ENCODE results near the gene HNRNPL. TPM values are rescaled to one million over a fixed set of nuclear protein-coding genes. Genes with fewer than 3 reads are reported as not detected.

HNRNPL gene
- total and polyA plus RNA-seq, 10 of the 15 experiments (the other 5 are each of a cell fraction or from before 2014, with no cell fraction given) = 32.5 to 512 (median 306) TPM

- H3K9ac ChIP-seq (ENCODE audit: control insufficient read depth, insufficient read depth, low read length) = no peak overlapping the region
- 91% methylated on average over 11 of the region's 11 CpGs for WGBS (ENCODE audit: insufficient coverage, insufficient replicate concordance, low lambda C conversion rate, missing lambda C conversion rate)
Measured at GRCh38 chr19:38879400-38879751, 29.6 kb upstream of the HNRNPL start.

More at GRCh38 chr19:38879400-38879751, 29.6 kb upstream of the HNRNPL start:
- FAIRE-seq (no peak), ATAC-seq (no peak), DNase-seq (ENCODE audit: low read depth, low spot score) (no peak)
- Histone ChIP-seq H3K79me2 (ENCODE audit: control insufficient read depth, insufficient read depth, low read length) (no peaks in the 10 kb centered on the region; the same call in none of the 2 replicates), H4K20me1 (ENCODE audit: control insufficient read depth, insufficient read depth) (no peaks in the 10 kb centered on the region), H3K4me1 (ENCODE audit: control insufficient read depth, insufficient read depth, low read length) (peaks cover 7% of the 10 kb centered on the region), H3K27ac (ENCODE audit: control insufficient read depth, insufficient read depth) (no peak overlapping the region), H2AFZ (ENCODE audit: control insufficient read depth, low read depth, low read length) (no peak overlapping the region), H3K4me2 (ENCODE audit: control insufficient read depth, insufficient read depth) (no peak overlapping the region), H3K36me3 (ENCODE audit: control insufficient read depth in 2 of 2, insufficient read depth in 2 of 2, low read length in 1 of 2) (no peaks in the 10 kb centered on the region; a peak in 1 of 4 replicates), H3K27me3 (replicated peaks in 1 of 2; ENCODE audit: control insufficient read depth in 2 of 2, insufficient read depth in 2 of 2, low read length in 1 of 2) (no peaks in the 10 kb centered on the region), H3K4me3 (no peak overlapping the region), H3K9me3 (replicated peaks; ENCODE audit: control insufficient read depth, insufficient read depth, low read length) (no peaks in the 10 kb centered on the region)
- ChIA-PET RAD21 (ENCODE audit: unreplicated experiment) (interaction anchor here (0.8 to 2.1 kb wide), 5 partner anchors 9 to 149 kb away, joined by 3 to 8 read pairs (median 4); partner anchors contain the start of genes MRPS12 and SARS2), POLR2A (interaction anchor here (0.5 to 2.8 kb wide), 5 partner anchors 10 to 265 kb away, joined by 4 to 12 read pairs (median 7); partner anchors contain the start of genes ECH1, NFKBIB and SIRT2), SMC1A (ENCODE audit: uncharacterized antibody, unreplicated experiment) (interaction anchor here (1.0 to 1.7 kb wide), 3 partner anchors 8 to 51 kb away, joined by 3 to 9 read pairs (median 4); partner anchors contain the start of genes MRPS12 and SARS2), CTCF (interaction anchor here (0.6 to 4.8 kb wide), 6 partner anchors 8 to 335 kb away, joined by 3 to 62 read pairs (median 10); partner anchors contain the start of genes HNRNPL, MRPS12 and SARS2)
- in situ Hi-C loops (cut with MboI) = no loop called here
- no TSS peak for BruUV-seq (replicated peaks)
- TF ChIP-seq HDGF (IDR thresholded peaks at IDR 0.05) (no peak), IKZF2 (IDR thresholded peaks at IDR 0.05) (no peak), RCOR1 (conservative IDR thresholded peaks at IDR 0.05; ENCODE audit: low read depth, low read length) (no peak), CREM (IDR thresholded peaks at IDR 0.05; ENCODE audit: low read depth) (no peak), SMAD5 (IDR thresholded peaks at IDR 0.05; ENCODE audit: low read depth) (no peak), MAX (IDR thresholded peaks at IDR 0.05; ENCODE audit: low read depth, low read length) (no peak), KDM1A (IDR thresholded peaks at IDR 0.05; ENCODE audit: borderline replicate concordance) (no peak), MEF2A (IDR thresholded peaks at IDR 0.05; ENCODE audit: insufficient read depth, low read depth, low read length) (no peak), ETV6 (conservative IDR thresholded peaks at IDR 0.05 in 1 of 2, IDR thresholded peaks at IDR 0.05 in 1 of 2; ENCODE audit: borderline replicate concordance in 1 of 2, low read depth in 1 of 2) (no peak), NFXL1 (IDR thresholded peaks at IDR 0.05; ENCODE audit: borderline replicate concordance) (no peak), USF2 (IDR thresholded peaks at IDR 0.05; ENCODE audit: borderline replicate concordance, low read depth, low read length) (no peak), SUPT20H (IDR thresholded peaks at IDR 0.05; ENCODE audit: borderline replicate concordance, control insufficient read depth, low read depth, low read length) (no peak), IKZF1 (conservative IDR thresholded peaks at IDR 0.05) (no peak), GATAD2B (conservative IDR thresholded peaks at IDR 0.05; ENCODE audit: low read depth) (no peak), NFYB (IDR thresholded peaks at IDR 0.05; ENCODE audit: insufficient read depth, low read depth, low read length) (no peak), SMARCA5 (IDR thresholded peaks at IDR 0.05) (no peak)
- intact Hi-C loops (cut with micrococcal nuclease; ENCODE audit: unreplicated experiment) = loop anchor here (2.0 kb wide), 1 partner anchor 19 kb away; the partner anchor contains the start of genes NFKBIB and SIRT2
